ENCODE measurements around the gene CNTN3.

Gene CNTN3

DNA sequence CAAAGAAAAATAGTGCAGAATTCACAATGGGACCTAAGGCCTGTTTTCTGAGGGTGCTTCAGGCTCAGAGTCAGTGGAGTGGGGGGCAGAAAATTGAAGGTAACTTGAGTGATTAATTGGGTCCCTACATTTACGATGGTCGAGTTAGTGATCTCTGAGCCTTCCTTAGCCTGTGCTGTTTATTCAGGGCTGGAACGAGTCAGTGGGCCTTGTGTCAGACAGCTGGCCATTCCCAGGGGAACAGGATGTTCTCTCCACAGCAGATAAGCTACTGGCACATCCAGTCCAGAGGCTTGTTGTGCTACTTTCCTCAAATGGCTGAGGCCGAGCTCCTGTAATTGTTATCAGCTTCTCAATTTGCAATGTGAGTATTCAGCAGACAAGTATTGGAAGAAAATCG lies 29.2 kb upstream of the CNTN3 start:
- no peak for TF ChIP-seq ZFX (IDR thresholded peaks at IDR 0.05)
- TF ChIP-seq, protein P1, sequence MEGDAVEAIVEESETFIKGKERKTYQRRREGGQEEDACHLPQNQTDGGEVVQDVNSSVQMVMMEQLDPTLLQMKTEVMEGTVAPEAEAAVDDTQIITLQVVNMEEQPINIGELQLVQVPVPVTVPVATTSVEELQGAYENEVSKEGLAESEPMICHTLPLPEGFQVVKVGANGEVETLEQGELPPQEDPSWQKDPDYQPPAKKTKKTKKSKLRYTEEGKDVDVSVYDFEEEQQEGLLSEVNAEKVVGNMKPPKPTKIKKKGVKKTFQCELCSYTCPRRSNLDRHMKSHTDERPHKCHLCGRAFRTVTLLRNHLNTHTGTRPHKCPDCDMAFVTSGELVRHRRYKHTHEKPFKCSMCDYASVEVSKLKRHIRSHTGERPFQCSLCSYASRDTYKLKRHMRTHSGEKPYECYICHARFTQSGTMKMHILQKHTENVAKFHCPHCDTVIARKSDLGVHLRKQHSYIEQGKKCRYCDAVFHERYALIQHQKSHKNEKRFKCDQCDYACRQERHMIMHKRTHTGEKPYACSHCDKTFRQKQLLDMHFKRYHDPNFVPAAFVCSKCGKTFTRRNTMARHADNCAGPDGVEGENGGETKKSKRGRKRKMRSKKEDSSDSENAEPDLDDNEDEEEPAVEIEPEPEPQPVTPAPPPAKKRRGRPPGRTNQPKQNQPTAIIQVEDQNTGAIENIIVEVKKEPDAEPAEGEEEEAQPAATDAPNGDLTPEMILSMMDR (conservative IDR thresholded peaks at IDR 0.05): no peak
- peak overlapping the region; percentile 49; the same call in 1 of the 2 replicates for H3K27ac ChIP-seq

DNA sequence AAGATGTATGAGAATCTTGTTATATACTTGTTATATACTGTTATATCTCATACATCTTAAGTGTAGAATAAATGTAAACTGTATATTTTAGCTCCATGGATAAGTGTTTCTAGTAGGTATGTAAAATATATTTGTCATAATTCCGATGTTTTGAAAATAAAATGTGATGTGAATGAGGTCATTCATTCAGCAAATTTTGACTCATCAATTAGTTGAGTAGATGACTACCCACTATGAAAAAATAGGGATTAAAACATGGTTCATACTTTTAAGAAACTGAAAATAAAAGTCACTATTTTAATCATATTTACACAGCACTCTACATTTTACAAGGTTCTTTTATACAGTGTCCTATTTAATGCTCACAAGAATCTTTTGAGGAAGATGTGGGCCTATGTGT lies 28.4 kb upstream of the CNTN3 start:
- TF ChIP-seq, protein P1 (conservative IDR thresholded peaks at IDR 0.05): no peak
- TF ChIP-seq ZFX (IDR thresholded peaks at IDR 0.05): no peak
- no peak overlapping the region for H3K27ac ChIP-seq

DNA sequence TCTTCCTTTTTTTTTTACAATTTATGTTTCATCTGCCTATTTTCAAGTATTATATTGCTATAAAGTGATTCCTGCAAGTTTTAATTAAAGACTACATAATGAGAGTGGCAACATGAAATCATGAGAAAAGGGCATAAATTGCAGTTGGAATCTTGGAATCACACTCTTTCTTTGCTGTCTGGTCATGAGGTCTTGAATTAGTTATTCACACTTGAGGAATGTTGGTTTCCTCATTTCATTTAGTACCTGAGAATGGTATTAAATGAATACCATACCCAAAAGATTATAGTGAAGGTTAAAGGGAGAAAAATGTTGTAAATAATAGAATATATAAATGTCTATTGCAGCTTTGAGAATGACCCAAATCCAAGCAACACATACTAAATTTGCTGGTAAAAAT lies 25.8 kb upstream of the CNTN3 start:
- no peak overlapping the region for H3K27ac ChIP-seq
- TF ChIP-seq ZFX (IDR thresholded peaks at IDR 0.05): no peak
- TF ChIP-seq, protein P1 (conservative IDR thresholded peaks at IDR 0.05): no peak

DNA sequence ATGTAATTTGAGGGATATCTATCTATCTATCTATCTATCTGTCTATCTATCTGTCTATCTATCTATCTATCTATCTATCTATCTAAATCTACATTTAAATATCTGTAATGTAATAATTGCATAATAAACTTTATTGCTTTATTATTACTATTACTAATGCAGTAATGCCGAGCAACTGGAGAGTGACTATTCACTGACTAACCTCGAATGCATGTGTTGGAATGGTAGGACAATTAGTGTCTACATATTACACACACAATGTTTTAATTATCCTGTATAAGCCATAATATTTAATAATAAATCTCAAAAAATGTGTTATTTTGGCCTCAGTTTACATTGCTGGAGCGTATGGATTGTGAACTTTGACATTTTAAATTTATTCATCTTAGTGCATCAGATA lies 25.2 kb upstream of the CNTN3 start:
- no peak overlapping the region for H3K27ac ChIP-seq
- TF ChIP-seq, protein P1 (conservative IDR thresholded peaks at IDR 0.05): no peak
- no peak for TF ChIP-seq ZFX (IDR thresholded peaks at IDR 0.05)

DNA sequence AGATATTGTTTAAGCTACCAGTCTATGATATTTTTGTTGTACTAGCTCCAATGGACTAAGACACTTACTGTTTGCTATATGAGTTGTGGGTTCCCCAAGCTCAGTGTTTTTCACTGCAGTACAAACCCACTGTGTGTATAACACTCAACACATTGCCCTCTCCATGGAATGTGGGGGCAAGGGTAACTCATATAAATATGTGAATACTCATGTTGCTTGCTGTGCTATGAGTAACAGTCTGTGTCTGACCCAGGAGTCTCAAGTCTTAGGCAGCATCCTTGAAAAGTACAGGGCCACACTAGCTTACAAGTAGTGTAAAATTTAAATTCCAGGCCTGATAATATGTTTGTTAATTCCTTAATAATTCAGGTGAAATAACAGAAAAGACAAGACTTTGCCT lies 22.5 kb upstream of the CNTN3 start:
- H3K27ac ChIP-seq: no peak overlapping the region
- TF ChIP-seq, protein P1 (conservative IDR thresholded peaks at IDR 0.05): no peak
- no peak for TF ChIP-seq ZFX (IDR thresholded peaks at IDR 0.05)

DNA sequence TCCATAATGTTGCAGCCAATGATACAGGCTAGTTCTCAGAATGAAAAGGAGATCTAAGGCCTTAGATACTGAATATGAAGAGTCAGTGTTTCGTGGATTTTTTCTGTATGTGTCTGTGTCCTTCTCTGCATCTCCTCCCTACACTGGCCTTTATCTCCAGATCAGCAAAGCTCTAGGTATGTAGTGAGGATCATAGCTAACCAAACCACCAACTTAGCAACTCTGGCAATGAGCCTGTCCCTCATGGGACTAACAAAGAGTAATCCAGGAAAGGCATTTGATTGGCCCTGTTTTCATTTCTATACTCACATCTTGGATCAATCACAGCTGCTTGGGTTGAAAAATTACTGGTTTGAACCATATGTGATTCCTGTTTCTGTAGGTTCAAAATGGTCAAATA lies 18.6 kb upstream of the CNTN3 start:
- H3K27ac ChIP-seq: no peak overlapping the region
- no peak for TF ChIP-seq ZFX (IDR thresholded peaks at IDR 0.05)
- TF ChIP-seq, protein P1 (conservative IDR thresholded peaks at IDR 0.05): no peak

DNA sequence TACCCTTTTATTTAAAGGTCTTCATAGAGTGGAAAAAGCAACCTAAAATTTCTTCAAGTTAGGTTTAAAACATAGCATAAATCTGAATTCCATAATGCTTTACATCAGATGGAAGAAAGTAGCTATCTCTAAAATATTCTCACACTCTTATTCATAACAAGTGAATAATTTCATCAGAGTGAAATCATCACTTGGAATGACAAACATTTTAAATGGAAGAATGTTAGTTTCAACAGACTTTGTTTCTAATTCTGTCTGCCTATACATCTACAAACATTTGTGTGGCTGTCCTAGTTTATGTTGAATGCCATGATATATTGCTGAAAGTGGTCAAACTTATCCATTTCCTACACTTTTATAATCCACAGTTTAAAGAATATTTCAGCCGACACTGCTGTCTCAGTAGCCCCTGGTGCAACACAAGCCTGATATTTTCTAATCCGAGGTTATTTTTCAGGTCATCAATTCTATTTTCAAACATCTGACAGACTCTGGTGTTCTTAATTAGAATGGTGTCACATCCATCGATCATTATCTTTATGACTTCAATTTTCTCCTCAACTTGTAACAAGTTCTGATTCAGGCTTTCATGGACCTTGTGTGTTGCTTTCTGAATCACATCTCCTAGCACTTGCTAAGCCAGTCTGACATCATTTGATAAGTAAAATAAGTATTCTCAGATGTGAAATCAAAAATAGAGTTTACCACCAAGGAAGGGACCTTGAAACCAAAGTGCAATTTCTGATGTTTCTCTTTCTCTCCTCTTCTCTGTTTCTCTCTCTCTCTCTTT lies 17.1 kb upstream of the CNTN3 start:
- TF ChIP-seq, protein P1 (conservative IDR thresholded peaks at IDR 0.05): no peak
- TF ChIP-seq ZFX (IDR thresholded peaks at IDR 0.05): no peak

More for the DNA sequence above, 17.1 kb upstream of the CNTN3 start:
- no peak overlapping the region for H3K27ac ChIP-seq

Data from C4-2B (cell line).